ENCODE measurements around the gene BLTP1. TPM values are rescaled to one million over a fixed set of nuclear protein-coding genes. Genes with fewer than 3 reads are reported as not detected.
"Not testable (repeated sequence)": the region's sequence is repeated elsewhere in the genome, so short reads cannot be mapped to it uniquely, and the experiment has no call there.

Gene BLTP1
- 100 to 1,000 TPM in 1 of 2 donors, 10 to 100 TPM in 1; 82.6 to 106 TPM for total RNA-seq
- polyA plus RNA-seq: 10 to 100 TPM in 1 of 2 donors, 1 to 10 TPM in 1; 7.0 to 40.7 TPM
- long read RNA-seq, donor 1, partial matches to known transcripts: 18 of 29 reads
- long read RNA-seq, donor 1, other reads (novel, unspliced or antisense): 11 of 29 reads
- long read RNA-seq, donor 2, partial matches to known transcripts: 9 of 24 reads
- long read RNA-seq, donor 2, other reads (novel, unspliced or antisense): 15 of 24 reads

GRCh38 chr4:122151982-122152710 lies at the start of gene BLTP1:
BLTP1 (plus strand) TSS chr4:122152331; CDS start chr4:122170648, 18,317 bp downstream.
- 1% methylated on average over 48 to 53 of the region's 53 CpGs for WGBS, 2 donors
- ATAC-seq (ENCODE audit: low FRiP score) (peak; percentile 98), DNase-seq (peak; percentile 93 to 97)
- H3K9me3 ChIP-seq (ENCODE audit: control insufficient read depth, low read length): no peaks in the 10 kb centered on the region
- peak within 1 kb of the TSS; percentile 46 to 63 for H3K27ac ChIP-seq (ENCODE audit: low read depth in 1 of 2, low read length in 2 of 2)
- H3K4me1 ChIP-seq (ENCODE audit: control insufficient read depth in 1 of 2, insufficient read depth in 2 of 2, low read length in 2 of 2): peaks cover 0 to 4% of the 10 kb centered on the region in 2 donors
- intact Hi-C loops (cut with DNase I): no loop called here
- H3K4me3 ChIP-seq (ENCODE audit: low read length in 2 of 2): peak within 1 kb of the TSS; percentile 77 to 93
- H3K36me3 ChIP-seq (ENCODE audit: control insufficient read depth in 1 of 2, insufficient read depth in 2 of 2, low read length in 1 of 2): no peaks in the 10 kb centered on the region
- no peaks in the 10 kb centered on the region for H3K27me3 ChIP-seq (ENCODE audit: control insufficient read depth in 1 of 2, insufficient read depth in 2 of 2, low read length in 1 of 2)

- peaks cover 3% of the 10 kb centered on the region for H3K9me3 ChIP-seq (ENCODE audit: control insufficient read depth, low read length)
- H3K36me3 ChIP-seq (ENCODE audit: control insufficient read depth in 1 of 2, insufficient read depth in 2 of 2, low read length in 1 of 2): no peaks in the 10 kb centered on the region
- no peak for ATAC-seq (ENCODE audit: low FRiP score)
- no peak overlapping the region for H3K27ac ChIP-seq (ENCODE audit: low read depth in 1 of 2, low read length in 2 of 2)
- H3K27me3 ChIP-seq (ENCODE audit: control insufficient read depth in 1 of 2, insufficient read depth in 2 of 2, low read length in 1 of 2): no peaks in the 10 kb centered on the region
- H3K4me1 ChIP-seq (ENCODE audit: control insufficient read depth in 1 of 2, insufficient read depth in 2 of 2, low read length in 2 of 2): no peaks in the 10 kb centered on the region
- DNase-seq: no peak
- no peak overlapping the region for H3K4me3 ChIP-seq (ENCODE audit: low read length in 2 of 2)
- intact Hi-C loops (cut with DNase I): no loop called here
Measured at GRCh38 chr4:122104184-122104583, 47.9 kb upstream of the BLTP1 start.

DNA sequence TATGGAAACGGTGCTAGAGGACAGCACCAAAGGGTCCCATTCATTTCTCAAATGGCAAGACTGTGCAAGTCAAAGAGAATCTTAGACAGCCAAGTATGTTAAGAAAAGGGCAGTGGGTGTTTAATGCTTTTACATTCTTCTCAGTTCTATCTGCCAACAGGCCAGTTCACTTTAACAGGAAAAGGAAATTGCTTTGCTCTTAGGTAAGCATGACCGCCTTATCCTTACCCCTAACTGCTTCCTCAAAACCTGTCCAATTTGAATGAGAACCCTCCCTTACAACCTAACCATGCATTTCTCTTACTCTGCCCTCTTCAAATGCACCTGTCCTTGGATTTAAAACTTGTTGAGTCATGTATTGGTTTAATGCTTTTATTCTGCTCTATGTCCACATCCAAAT lies 44.5 kb upstream of the BLTP1 start:
- Histone ChIP-seq H3K4me1 (ENCODE audit: control insufficient read depth in 1 of 2, insufficient read depth in 2 of 2, low read length in 2 of 2) (no peaks in the 10 kb centered on the region), H3K9me3 (ENCODE audit: control insufficient read depth, low read length) (peaks cover 3% of the 10 kb centered on the region), H3K27me3 (ENCODE audit: control insufficient read depth in 1 of 2, insufficient read depth in 2 of 2, low read length in 1 of 2) (no peaks in the 10 kb centered on the region), H3K36me3 (ENCODE audit: control insufficient read depth in 1 of 2, insufficient read depth in 2 of 2, low read length in 1 of 2) (no peaks in the 10 kb centered on the region), H3K27ac (ENCODE audit: low read depth in 1 of 2, low read length in 2 of 2) (no peak overlapping the region), H3K4me3 (ENCODE audit: low read length in 2 of 2) (no peak overlapping the region)
- intact Hi-C loops (cut with DNase I): no loop called here
- ATAC-seq (ENCODE audit: low FRiP score) (no peak), DNase-seq (no peak)
- 58 to 71% methylated on average over 2 of the region's 2 CpGs for WGBS, 2 donors

DNA sequence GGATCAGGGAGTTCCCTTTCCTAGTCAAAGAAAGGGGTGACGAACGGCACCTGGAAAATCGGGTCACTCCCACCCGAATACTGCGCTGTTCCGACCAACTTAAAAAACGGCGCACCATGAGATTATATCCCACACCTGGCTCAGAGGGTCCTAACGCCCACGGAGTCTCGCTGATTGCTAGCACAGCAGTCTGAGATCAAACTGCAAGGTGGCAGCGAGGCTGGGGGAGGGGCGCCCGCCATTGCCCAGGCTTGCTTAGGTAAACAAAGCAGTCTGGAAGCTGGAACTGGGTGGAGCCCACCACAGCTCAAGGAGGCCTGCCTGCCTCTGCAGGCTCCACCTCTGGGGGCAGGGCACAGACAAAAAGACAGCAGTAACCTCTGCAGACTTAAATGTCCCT lies 41.8 kb upstream of the BLTP1 start:
- H3K4me3 ChIP-seq (ENCODE audit: low read length in 2 of 2); DNase-seq; H3K27me3 ChIP-seq (ENCODE audit: control insufficient read depth in 1 of 2, insufficient read depth in 2 of 2, low read length in 1 of 2); H3K27ac ChIP-seq (ENCODE audit: low read depth in 1 of 2, low read length in 2 of 2); H3K4me1 ChIP-seq (ENCODE audit: control insufficient read depth in 1 of 2, insufficient read depth in 2 of 2, low read length in 2 of 2); ATAC-seq (ENCODE audit: low FRiP score); intact Hi-C loops (cut with DNase I); H3K36me3 ChIP-seq (ENCODE audit: control insufficient read depth in 1 of 2, insufficient read depth in 2 of 2, low read length in 1 of 2); H3K9me3 ChIP-seq (ENCODE audit: control insufficient read depth, low read length): not testable (repeated sequence)
- WGBS, 2 donors: 90 to 91% methylated on average over 14 of the region's 14 CpGs

DNA sequence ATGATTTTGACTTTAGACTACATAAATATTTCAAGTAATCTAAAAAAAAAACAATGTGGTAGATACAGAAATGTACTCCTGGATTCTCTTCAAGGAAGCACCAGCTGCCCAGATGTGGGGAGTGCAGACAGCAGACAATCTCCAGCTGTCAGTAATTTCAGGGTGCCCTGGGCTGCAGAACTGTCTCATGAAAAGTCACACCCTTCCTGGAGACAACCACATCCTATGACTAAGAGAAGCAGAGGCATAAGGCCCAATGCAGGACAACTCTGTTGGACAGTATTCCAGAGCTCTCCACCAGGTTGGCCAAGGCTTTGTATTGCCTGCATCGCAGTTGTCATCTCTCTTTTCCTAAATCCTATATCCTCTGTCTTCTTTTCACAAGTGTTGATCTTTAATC lies 34.4 kb upstream of the BLTP1 start:
- Histone ChIP-seq H3K27me3 (ENCODE audit: control insufficient read depth in 1 of 2, insufficient read depth in 2 of 2, low read length in 1 of 2) (no peaks in the 10 kb centered on the region), H3K4me1 (ENCODE audit: control insufficient read depth in 1 of 2, insufficient read depth in 2 of 2, low read length in 2 of 2) (no peaks in the 10 kb centered on the region), H3K9me3 (ENCODE audit: control insufficient read depth, low read length) (no peaks in the 10 kb centered on the region), H3K36me3 (ENCODE audit: control insufficient read depth in 1 of 2, insufficient read depth in 2 of 2, low read length in 1 of 2) (no peaks in the 10 kb centered on the region), H3K27ac (ENCODE audit: low read depth in 1 of 2, low read length in 2 of 2) (no peak overlapping the region), H3K4me3 (ENCODE audit: low read length in 2 of 2) (no peak overlapping the region)
- no peak for ATAC-seq (ENCODE audit: low FRiP score)
- 67 to 89% methylated on average over 1 of the region's 1 CpG for WGBS, 2 donors
- intact Hi-C loops (cut with DNase I): no loop called here
- DNase-seq: no peak

DNA sequence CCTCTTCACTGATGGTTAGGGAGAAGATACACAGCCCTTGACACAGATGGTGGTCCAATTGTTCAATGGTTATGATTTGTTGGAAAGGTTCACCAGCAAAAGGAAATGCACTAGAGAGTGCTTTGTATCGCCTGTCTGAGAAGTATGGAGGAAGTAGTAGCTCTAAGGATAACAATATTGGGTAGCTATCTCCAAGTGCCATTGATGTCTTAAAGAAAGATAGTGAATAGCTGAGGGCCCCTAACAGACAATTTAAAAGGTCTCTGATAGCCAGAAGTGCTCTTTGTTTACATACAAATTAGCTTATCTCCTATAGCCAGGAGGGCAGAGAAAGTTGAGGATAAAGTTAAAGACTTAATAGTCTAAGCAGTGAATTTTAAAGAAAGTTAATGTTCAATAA lies 33.9 kb upstream of the BLTP1 start:
- H3K27ac ChIP-seq (ENCODE audit: low read depth in 1 of 2, low read length in 2 of 2): no peak overlapping the region
- H3K4me3 ChIP-seq (ENCODE audit: low read length in 2 of 2): no peak overlapping the region
- no peak for ATAC-seq (ENCODE audit: low FRiP score)
- no peaks in the 10 kb centered on the region for H3K27me3 ChIP-seq (ENCODE audit: control insufficient read depth in 1 of 2, insufficient read depth in 2 of 2, low read length in 1 of 2)
- no peaks in the 10 kb centered on the region for H3K4me1 ChIP-seq (ENCODE audit: control insufficient read depth in 1 of 2, insufficient read depth in 2 of 2, low read length in 2 of 2)
- no peaks in the 10 kb centered on the region for H3K36me3 ChIP-seq (ENCODE audit: control insufficient read depth in 1 of 2, insufficient read depth in 2 of 2, low read length in 1 of 2)
- WGBS, 2 donors: 81 to 90% methylated on average over 1 of the region's 1 CpG
- intact Hi-C loops (cut with DNase I): no loop called here
- H3K9me3 ChIP-seq (ENCODE audit: control insufficient read depth, low read length): no peaks in the 10 kb centered on the region
- no peak for DNase-seq

GRCh38 chr4:122119739-122120138 lies 32.4 kb upstream of the BLTP1 start:
- DNase-seq: no peak
- no peaks in the 10 kb centered on the region for H3K27me3 ChIP-seq (ENCODE audit: control insufficient read depth in 1 of 2, insufficient read depth in 2 of 2, low read length in 1 of 2)
- H3K9me3 ChIP-seq (ENCODE audit: control insufficient read depth, low read length): no peaks in the 10 kb centered on the region
- H3K4me3 ChIP-seq (ENCODE audit: low read length in 2 of 2): no peak overlapping the region
- intact Hi-C loops (cut with DNase I): no loop called here
- WGBS, 2 donors: 94 to 96% methylated on average over 1 of the region's 1 CpG
- H3K4me1 ChIP-seq (ENCODE audit: control insufficient read depth in 1 of 2, insufficient read depth in 2 of 2, low read length in 2 of 2): no peaks in the 10 kb centered on the region
- no peaks in the 10 kb centered on the region for H3K36me3 ChIP-seq (ENCODE audit: control insufficient read depth in 1 of 2, insufficient read depth in 2 of 2, low read length in 1 of 2)
- no peak for ATAC-seq (ENCODE audit: low FRiP score)
- H3K27ac ChIP-seq (ENCODE audit: low read depth in 1 of 2, low read length in 2 of 2): no peak overlapping the region

DNA sequence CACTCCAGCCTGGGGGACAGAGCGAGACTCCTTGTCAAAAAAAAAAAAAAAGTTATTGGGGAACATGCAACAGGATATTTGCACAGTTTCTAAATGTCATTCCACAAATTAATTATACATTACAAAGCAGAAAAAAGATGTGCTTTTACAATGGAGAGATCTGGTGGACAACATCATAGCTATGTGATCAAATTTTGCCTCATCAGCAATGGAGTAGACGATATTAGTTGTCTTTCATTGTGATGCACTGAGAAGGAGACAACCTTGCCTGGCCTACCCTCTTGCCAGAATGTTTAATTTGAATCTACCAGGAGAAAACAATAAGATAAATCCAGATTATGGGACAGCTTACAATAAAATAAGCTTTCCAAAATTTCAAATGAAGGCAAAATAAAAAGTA lies 30.5 kb upstream of the BLTP1 start:
- H3K36me3 ChIP-seq (ENCODE audit: control insufficient read depth in 1 of 2, insufficient read depth in 2 of 2, low read length in 1 of 2): no peaks in the 10 kb centered on the region
- no peaks in the 10 kb centered on the region for H3K9me3 ChIP-seq (ENCODE audit: control insufficient read depth, low read length)
- ATAC-seq (ENCODE audit: low FRiP score): no peak
- H3K27ac ChIP-seq (ENCODE audit: low read depth in 1 of 2, low read length in 2 of 2): no peak overlapping the region
- H3K4me3 ChIP-seq (ENCODE audit: low read length in 2 of 2): no peak overlapping the region
- 83 to 86% methylated on average over 2 of the region's 2 CpGs for WGBS, 2 donors
- H3K4me1 ChIP-seq (ENCODE audit: control insufficient read depth in 1 of 2, insufficient read depth in 2 of 2, low read length in 2 of 2): no peaks in the 10 kb centered on the region
- no peaks in the 10 kb centered on the region for H3K27me3 ChIP-seq (ENCODE audit: control insufficient read depth in 1 of 2, insufficient read depth in 2 of 2, low read length in 1 of 2)
- intact Hi-C loops (cut with DNase I): no loop called here
- no peak for DNase-seq

DNA sequence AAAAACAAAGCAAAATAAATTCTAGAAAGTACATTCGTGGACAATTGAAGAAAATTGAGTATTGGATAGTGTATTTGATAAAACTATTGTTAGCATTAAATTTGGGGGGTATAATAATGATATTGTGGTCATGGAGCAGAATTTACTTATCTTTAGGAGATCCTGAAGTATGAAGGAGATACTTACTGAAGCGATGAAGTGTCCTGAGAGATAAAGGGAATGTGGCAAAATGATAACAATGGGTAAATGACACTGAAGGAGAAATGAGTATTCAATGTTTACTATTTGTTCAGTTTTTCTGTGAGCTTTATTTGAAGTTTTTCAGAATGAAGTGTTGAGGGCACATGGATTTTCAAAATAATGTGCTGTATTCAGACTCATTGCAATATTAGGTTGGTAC lies 30.0 kb upstream of the BLTP1 start:
- H3K27me3 ChIP-seq (ENCODE audit: control insufficient read depth in 1 of 2, insufficient read depth in 2 of 2, low read length in 1 of 2): no peaks in the 10 kb centered on the region
- ATAC-seq (ENCODE audit: low FRiP score) (no peak), DNase-seq (no peak)
- no peaks in the 10 kb centered on the region for H3K4me1 ChIP-seq (ENCODE audit: control insufficient read depth in 1 of 2, insufficient read depth in 2 of 2, low read length in 2 of 2)
- intact Hi-C loops (cut with DNase I): no loop called here
- H3K9me3 ChIP-seq (ENCODE audit: control insufficient read depth, low read length): no peaks in the 10 kb centered on the region
- WGBS, 2 donors: 78 to 79% methylated on average over 2 of the region's 2 CpGs
- no peaks in the 10 kb centered on the region for H3K36me3 ChIP-seq (ENCODE audit: control insufficient read depth in 1 of 2, insufficient read depth in 2 of 2, low read length in 1 of 2)
- no peak overlapping the region for H3K4me3 ChIP-seq (ENCODE audit: low read length in 2 of 2)
- no peak overlapping the region for H3K27ac ChIP-seq (ENCODE audit: low read depth in 1 of 2, low read length in 2 of 2)

Data from aorta (tissue), 5 donors.